Neural cell (in vitro differentiated cells): ENCODE data around the gene ZFPM1. TPM values are rescaled to one million over a fixed set of nuclear protein-coding genes. Genes with fewer than 3 reads are reported as not detected.

ENCODE experiments used
- H2AFZ ChIP-seq: fragments of 200-600, 300-800 bp; sonication (generic), shearing (Covaris generic); 2 replicates; pipeline ENCODE4 v1.6.0; 2014; ENCODE audit warnings: low read depth, mild to moderate bottlenecking, antibody characterized with exemption, low read length, moderate library complexity
- H3F3A ChIP-seq: fragments of 200-600 bp; shearing (Covaris generic); 2 replicates; pipeline ENCODE4 v1.6.1; 2016; ENCODE audit warnings: mild to moderate bottlenecking, moderate library complexity, mixed read lengths, antibody characterized with exemption, low read length; ENCODE audit not compliant: insufficient read depth, poor library complexity, severe bottlenecking
- H3K27ac ChIP-seq: fragments of 200-600, 300-800 bp; sonication (generic), shearing (Covaris generic); 2 replicates; pipeline ENCODE4 v1.5.1; 2014; ENCODE audit warnings: mild to moderate bottlenecking, low read length, moderate library complexity
- H3K27me3 ChIP-seq: fragments of 300-800, 200-600 bp; sonication (generic), shearing (Covaris generic); 2 replicates; pipeline ENCODE4 v1.6.0; 2014; ENCODE audit warnings: mild to moderate bottlenecking, low read depth, low read length, moderate library complexity; ENCODE audit not compliant: insufficient read depth
- H3K36me3 ChIP-seq: fragments of 300-800, 200-600 bp; sonication (generic), shearing (Covaris generic); 2 replicates; pipeline ENCODE4 v1.5.1; 2014; ENCODE audit warnings: mild to moderate bottlenecking, antibody characterized with exemption, low read length, moderate library complexity; ENCODE audit not compliant: insufficient read depth
- H3K4me2 ChIP-seq: fragments of 300-800, 200-600 bp; sonication (generic), shearing (Covaris generic); 2 replicates; pipeline ENCODE4 v1.6.0; 2014; ENCODE audit warnings: mild to moderate bottlenecking, low read length
- H3K4me3 ChIP-seq: fragments of 300-800, 200-600 bp; sonication (generic), shearing (Covaris generic); 2 replicates; pipeline ENCODE4 v1.5.1; 2014; ENCODE audit warnings: mild to moderate bottlenecking, low read length, moderate library complexity
- H3K79me2 ChIP-seq: fragments of 200-600 bp; shearing (Covaris generic); replicated peaks from 2 replicates; pipeline ENCODE4 v1.6.0; 2014; ENCODE audit warnings: mild to moderate bottlenecking, low read length, moderate library complexity; ENCODE audit not compliant: insufficient read depth
- H3K9ac ChIP-seq: fragments of 300-800, 200-600 bp; sonication (generic), shearing (Covaris generic); 2 replicates; pipeline ENCODE4 v1.6.1; 2016; ENCODE audit warnings: mild to moderate bottlenecking, low read length, mixed read lengths
- H3K9me2 ChIP-seq: fragments of 200-600 bp; shearing (Covaris generic); 2 replicates; pipeline ENCODE4 v1.6.1; 2016; ENCODE audit warnings: mild to moderate bottlenecking, low read length, mixed read lengths; ENCODE audit not compliant: insufficient read depth
- H3K9me3 ChIP-seq: fragments of 200-600, 300-800 bp; sonication (generic), shearing (Covaris generic); 2 replicates; pipeline ENCODE4 v1.6.1; 2016; ENCODE audit warnings: mild to moderate bottlenecking, mixed run types, low read length, moderate library complexity, mixed read lengths
- H4K20me1 ChIP-seq: fragments of 200-600 bp; shearing (Covaris generic); 2 replicates; pipeline ENCODE4 v1.6.1; 2016; ENCODE audit warnings: mild to moderate bottlenecking, mixed run types; ENCODE audit not compliant: insufficient read depth
- CTCF ChIP-seq: fragments of 450-650 bp; IDR thresholded peaks from 2 replicates; pipeline ENCODE4 v1.5.1; 2014; ENCODE audit warnings: antibody characterized with exemption, mild to moderate bottlenecking, moderate library complexity; ENCODE audit not compliant: poor library complexity, severe bottlenecking
- EP300 ChIP-seq: fragments of 450-650 bp; conservative IDR thresholded peaks from 2 replicates; pipeline ENCODE4 v1.6.1; 2014; ENCODE audit warnings: antibody characterized with exemption, mild to moderate bottlenecking, moderate library complexity; ENCODE audit not compliant: poor library complexity, severe bottlenecking
- EZH2 ChIP-seq: fragments of 200-600, 300-800 bp; shearing (Covaris generic), sonication (generic); IDR thresholded peaks from 2 replicates; pipeline ENCODE4 v1.6.1; 2014; ENCODE audit warnings: antibody characterized with exemption, low read length, borderline replicate concordance, mild to moderate bottlenecking; ENCODE audit not compliant: insufficient read depth, poor library complexity, severe bottlenecking
- MXI1 ChIP-seq: fragments of 450-650 bp; conservative IDR thresholded peaks from 2 replicates; pipeline ENCODE4 v1.6.1; 2014; ENCODE audit warnings: antibody characterized with exemption, mild to moderate bottlenecking; ENCODE audit not compliant: poor library complexity, severe bottlenecking
- POLR2AphosphoS5 ChIP-seq: IDR thresholded peaks from 2 replicates; pipeline ENCODE4 v1.6.1; 2012
- RAD21 ChIP-seq: fragments of 450-650 bp; conservative IDR thresholded peaks from 2 replicates; pipeline ENCODE4 v1.6.1; 2014; ENCODE audit warnings: antibody characterized with exemption, mild to moderate bottlenecking, moderate library complexity
- SMC3 ChIP-seq: fragments of 450-650 bp; conservative IDR thresholded peaks from 2 replicates; pipeline ENCODE4 v1.6.1; 2014; ENCODE audit warnings: antibody characterized with exemption, mild to moderate bottlenecking, moderate library complexity; ENCODE audit not compliant: poor library complexity
- TAF1 ChIP-seq: IDR thresholded peaks from 2 replicates; pipeline ENCODE4 v1.6.1; 2012; ENCODE audit warnings: low read depth
- polyA plus RNA-seq: library from polyadenylated mRNA; depleted of rRNA; stranded (reverse); fragments of >200 nt; gene quantifications from 2 replicates; pipeline ENCODE4 v1.2.3, GENCODE V29; 2014
- TF ChIP-seq, protein P1 (sequence below): IDR thresholded peaks from 2 replicates; pipeline ENCODE4 v1.6.1; 2012; ENCODE audit warnings: borderline replicate concordance

Gene ZFPM1
- polyA plus RNA-seq, 1 donor from 2014 or later, result 0.41 TPM

DNA sequence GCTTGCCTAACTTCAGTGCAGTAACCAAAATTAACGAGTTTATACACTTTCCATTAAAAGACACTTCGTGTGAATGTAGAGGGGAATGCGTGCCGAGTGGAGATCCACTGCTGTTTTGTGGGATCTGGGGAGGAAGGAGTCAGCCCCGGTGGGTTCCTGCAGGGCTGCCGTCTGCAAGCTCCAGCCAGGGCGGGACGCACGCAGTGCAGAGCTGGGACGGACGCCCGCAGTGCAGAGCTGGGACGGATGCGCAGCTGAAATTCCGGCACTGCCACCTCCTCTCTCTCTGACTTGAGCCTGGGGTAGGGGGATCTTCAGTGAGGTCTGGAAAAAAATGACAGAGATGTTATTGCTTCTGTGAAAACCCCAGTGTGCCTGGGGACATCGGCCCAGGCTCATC is 100.7 kb downstream of the ZFPM1 start:
- H4K20me1 ChIP-seq, result no peaks in the 10 kb centered on the region

DNA sequence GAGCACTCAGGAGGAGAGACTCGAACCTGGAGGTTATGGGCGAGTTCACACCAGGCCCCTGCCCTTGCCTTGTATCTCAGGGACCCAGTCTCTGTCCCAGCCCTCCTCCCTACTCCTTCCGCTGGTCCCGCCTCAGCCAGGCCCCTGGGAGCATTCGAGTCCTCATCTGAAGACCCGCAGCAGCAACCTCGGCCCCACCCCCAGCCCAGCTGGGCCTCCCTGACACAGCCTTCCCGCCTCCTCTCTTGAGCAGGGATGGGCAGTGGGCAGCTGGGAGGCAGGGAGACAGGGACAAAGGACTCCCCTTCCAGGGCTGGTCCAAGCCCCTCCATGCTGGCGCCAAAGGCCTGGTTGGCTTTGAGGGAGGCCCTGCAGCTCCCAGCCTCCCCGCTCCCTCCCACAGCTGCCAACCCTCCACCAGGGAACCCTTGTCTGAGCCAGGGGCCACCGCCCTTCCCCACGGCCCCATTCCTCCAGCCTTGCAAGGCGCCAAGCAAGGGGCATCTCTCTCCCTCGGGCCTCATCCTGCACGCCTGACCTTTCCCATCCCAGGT is 101.7 kb downstream of the ZFPM1 start:
- no peaks in the 10 kb centered on the region for H3K36me3 ChIP-seq
- TF ChIP-seq RAD21 (no peak), MXI1 (no peak), POLR2AphosphoS5 (no peak), EZH2 (no peak), TAF1 (no peak), SMC3 (no peak), EP300 (no peak), CTCF (no peak)
- TF ChIP-seq, protein P1, sequence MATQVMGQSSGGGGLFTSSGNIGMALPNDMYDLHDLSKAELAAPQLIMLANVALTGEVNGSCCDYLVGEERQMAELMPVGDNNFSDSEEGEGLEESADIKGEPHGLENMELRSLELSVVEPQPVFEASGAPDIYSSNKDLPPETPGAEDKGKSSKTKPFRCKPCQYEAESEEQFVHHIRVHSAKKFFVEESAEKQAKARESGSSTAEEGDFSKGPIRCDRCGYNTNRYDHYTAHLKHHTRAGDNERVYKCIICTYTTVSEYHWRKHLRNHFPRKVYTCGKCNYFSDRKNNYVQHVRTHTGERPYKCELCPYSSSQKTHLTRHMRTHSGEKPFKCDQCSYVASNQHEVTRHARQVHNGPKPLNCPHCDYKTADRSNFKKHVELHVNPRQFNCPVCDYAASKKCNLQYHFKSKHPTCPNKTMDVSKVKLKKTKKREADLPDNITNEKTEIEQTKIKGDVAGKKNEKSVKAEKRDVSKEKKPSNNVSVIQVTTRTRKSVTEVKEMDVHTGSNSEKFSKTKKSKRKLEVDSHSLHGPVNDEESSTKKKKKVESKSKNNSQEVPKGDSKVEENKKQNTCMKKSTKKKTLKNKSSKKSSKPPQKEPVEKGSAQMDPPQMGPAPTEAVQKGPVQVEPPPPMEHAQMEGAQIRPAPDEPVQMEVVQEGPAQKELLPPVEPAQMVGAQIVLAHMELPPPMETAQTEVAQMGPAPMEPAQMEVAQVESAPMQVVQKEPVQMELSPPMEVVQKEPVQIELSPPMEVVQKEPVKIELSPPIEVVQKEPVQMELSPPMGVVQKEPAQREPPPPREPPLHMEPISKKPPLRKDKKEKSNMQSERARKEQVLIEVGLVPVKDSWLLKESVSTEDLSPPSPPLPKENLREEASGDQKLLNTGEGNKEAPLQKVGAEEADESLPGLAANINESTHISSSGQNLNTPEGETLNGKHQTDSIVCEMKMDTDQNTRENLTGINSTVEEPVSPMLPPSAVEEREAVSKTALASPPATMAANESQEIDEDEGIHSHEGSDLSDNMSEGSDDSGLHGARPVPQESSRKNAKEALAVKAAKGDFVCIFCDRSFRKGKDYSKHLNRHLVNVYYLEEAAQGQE, result no peak
- H3K27me3 ChIP-seq, result peaks cover 3% of the 10 kb centered on the region
- no peak overlapping the region for H3K27ac ChIP-seq
- H3K4me2 ChIP-seq, result no peak overlapping the region
- no peaks in the 10 kb centered on the region for H4K20me1 ChIP-seq
- H3K9ac ChIP-seq, result no peak overlapping the region
- H3K9me2 ChIP-seq, result no peaks in the 10 kb centered on the region
- H2AFZ ChIP-seq, result no peak overlapping the region
- H3F3A ChIP-seq, result no peaks in the 10 kb centered on the region
- no peak overlapping the region for H3K4me3 ChIP-seq
- no peaks in the 10 kb centered on the region for H3K9me3 ChIP-seq
- no peaks in the 10 kb centered on the region for H3K79me2 ChIP-seq

More for the DNA sequence above, 100.7 kb downstream of the ZFPM1 start:
- Histone ChIP-seq H3K4me2 (no peak overlapping the region), H2AFZ (no peak overlapping the region), H3K36me3 (no peaks in the 10 kb centered on the region), H3K9me2 (no peaks in the 10 kb centered on the region), H3K27ac (no peak overlapping the region), H3K4me3 (no peak overlapping the region), H3K9me3 (no peaks in the 10 kb centered on the region), H3K79me2 (no peaks in the 10 kb centered on the region), H3K9ac (no peak overlapping the region), H3F3A (no peaks in the 10 kb centered on the region), H3K27me3 (peaks cover 5% of the 10 kb centered on the region)
- TF ChIP-seq RAD21 (no peak), TAF1 (no peak), EP300 (no peak), POLR2AphosphoS5 (no peak), CTCF (no peak), EZH2 (no peak), MXI1 (no peak), SMC3 (no peak)
- TF ChIP-seq, protein P1, result no peak
